Right lobe of liver (tissue), 4 donors: Measurements from ENCODE around the gene TIMM13.

Experiments
- POLR2A ChIP-seq: fragments of 450-650 bp; IDR thresholded peaks from one replicate; pipeline ENCODE4 v1.6.1; 2017; ENCODE audit warnings: antibody characterized with exemption, mild to moderate bottlenecking
- TF ChIP-seq, protein P1 (sequence below), 4 donors: fragments of 200-600 bp in 3 of 4; fragments of 450-650 bp in 1 of 4; IDR thresholded peaks; one replicate each; pipeline versions ENCODE4 v1.5.1 to v1.8.0; 2016 to 2022; ENCODE audit warnings: antibody characterized with exemption in 4 of 4, mild to moderate bottlenecking in 2 of 4
- donor health status: DM: no; HTN: no; CAD: no.
- donor health status: DM: no; HTN: no; CAD: no.
- donor health status: DM: no; HTN: yes; CAD: no.

DNA sequence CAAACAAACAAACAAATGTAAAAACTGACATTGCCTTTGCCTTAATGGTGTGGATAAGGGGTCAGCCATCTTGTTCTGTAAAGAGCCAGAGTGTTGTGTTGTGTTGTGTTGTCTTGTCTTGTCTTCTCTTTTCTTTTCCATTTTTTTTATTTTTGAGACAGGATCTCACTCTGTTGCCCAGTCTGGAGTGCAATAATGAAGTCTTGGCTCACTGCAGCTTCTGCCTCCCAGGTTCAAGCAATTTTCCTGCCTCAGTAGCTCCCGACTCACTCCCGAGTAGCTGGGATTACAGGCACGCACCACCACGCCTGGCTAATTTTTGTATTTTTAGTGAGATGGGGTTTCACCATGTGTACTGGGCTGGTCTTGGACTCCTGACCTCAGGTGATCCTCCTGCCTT lies 27.8 kb downstream of the TIMM13 start:
- TF ChIP-seq, protein P1, sequence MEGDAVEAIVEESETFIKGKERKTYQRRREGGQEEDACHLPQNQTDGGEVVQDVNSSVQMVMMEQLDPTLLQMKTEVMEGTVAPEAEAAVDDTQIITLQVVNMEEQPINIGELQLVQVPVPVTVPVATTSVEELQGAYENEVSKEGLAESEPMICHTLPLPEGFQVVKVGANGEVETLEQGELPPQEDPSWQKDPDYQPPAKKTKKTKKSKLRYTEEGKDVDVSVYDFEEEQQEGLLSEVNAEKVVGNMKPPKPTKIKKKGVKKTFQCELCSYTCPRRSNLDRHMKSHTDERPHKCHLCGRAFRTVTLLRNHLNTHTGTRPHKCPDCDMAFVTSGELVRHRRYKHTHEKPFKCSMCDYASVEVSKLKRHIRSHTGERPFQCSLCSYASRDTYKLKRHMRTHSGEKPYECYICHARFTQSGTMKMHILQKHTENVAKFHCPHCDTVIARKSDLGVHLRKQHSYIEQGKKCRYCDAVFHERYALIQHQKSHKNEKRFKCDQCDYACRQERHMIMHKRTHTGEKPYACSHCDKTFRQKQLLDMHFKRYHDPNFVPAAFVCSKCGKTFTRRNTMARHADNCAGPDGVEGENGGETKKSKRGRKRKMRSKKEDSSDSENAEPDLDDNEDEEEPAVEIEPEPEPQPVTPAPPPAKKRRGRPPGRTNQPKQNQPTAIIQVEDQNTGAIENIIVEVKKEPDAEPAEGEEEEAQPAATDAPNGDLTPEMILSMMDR (IDR thresholded peaks at IDR 0.05): no peak
- TF ChIP-seq POLR2A: no peak
